Measurements from ENCODE around the gene MUC5AC. TPM values are rescaled to one million over a fixed set of nuclear protein-coding genes. Genes with fewer than 3 reads are reported as not detected.
"Not testable (repeated sequence)": the region's sequence is repeated elsewhere in the genome, so short reads cannot be mapped to it uniquely, and the experiment has no call there.

The MUC5AC gene
- total RNA-seq, 3 donors from 2014 or later, result 0.03 to 0.63 TPM; not detected in 1

DNA sequence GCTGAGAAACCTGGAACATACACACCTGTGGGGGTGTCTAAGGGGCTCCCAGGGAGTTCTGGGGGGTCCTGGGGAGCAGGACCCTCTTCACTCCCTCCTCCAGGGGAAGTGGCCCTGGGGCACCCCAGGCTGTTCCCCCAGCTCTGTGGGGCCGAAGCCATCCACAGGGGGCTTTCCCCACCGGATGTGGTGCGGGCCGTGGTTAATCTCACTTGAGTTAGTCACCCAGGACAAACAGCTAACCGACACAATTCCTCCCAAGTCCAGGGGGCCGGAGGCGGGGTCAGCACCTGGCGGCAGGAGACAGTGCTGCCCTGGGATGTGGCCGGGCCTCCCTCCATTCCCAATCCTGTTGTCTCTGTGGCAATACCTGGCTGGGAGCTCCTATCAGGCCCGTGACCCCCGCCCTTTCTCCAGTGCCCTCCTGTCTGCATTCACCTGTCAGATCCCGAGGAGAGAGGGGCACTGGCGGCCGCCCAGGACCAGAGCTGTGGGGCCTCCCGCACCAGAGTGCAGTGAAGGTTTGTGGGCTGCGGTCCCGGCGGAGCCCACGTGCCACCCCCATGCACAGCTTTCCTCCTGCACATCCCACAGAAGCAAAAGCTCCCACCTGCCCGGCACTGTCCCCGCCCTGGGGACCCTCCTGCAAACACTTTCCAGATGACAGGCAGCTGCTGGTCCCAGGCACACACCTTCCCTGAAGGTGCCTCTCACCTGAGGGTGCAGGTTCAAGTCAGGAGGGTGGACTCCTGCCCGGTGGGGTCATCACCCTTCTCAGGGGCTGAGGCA, 5.2 kb upstream of the MUC5AC start:
- Histone ChIP-seq H3K4me3 (no peak overlapping the region), H3K4me1 (ENCODE audit: low read depth) (peaks cover 2% of the 10 kb centered on the region), H3K36me3 (ENCODE audit: low read depth) (no peaks in the 10 kb centered on the region), H3K9me3 (no peaks in the 10 kb centered on the region)
- ATAC-seq, result no peak
- TF ChIP-seq, protein P1, sequence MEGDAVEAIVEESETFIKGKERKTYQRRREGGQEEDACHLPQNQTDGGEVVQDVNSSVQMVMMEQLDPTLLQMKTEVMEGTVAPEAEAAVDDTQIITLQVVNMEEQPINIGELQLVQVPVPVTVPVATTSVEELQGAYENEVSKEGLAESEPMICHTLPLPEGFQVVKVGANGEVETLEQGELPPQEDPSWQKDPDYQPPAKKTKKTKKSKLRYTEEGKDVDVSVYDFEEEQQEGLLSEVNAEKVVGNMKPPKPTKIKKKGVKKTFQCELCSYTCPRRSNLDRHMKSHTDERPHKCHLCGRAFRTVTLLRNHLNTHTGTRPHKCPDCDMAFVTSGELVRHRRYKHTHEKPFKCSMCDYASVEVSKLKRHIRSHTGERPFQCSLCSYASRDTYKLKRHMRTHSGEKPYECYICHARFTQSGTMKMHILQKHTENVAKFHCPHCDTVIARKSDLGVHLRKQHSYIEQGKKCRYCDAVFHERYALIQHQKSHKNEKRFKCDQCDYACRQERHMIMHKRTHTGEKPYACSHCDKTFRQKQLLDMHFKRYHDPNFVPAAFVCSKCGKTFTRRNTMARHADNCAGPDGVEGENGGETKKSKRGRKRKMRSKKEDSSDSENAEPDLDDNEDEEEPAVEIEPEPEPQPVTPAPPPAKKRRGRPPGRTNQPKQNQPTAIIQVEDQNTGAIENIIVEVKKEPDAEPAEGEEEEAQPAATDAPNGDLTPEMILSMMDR (IDR thresholded peaks at IDR 0.05), result no peak
- DNase-seq, result peak in 1 of 3 donors; percentile 20
- intact Hi-C loops (cut with DNase I, micrococcal nuclease), result no loop called here

GRCh38 chr11:1153105-1153950, 4.4 kb upstream of the MUC5AC start:
- DNase-seq (peak in 1 of 3 donors; percentile 14), ATAC-seq (no peak)
- H3K4me1 ChIP-seq (ENCODE audit: low read depth), result peaks cover 2% of the 10 kb centered on the region
- no peaks in the 10 kb centered on the region for H3K9me3 ChIP-seq
- TF ChIP-seq, protein P1 (IDR thresholded peaks at IDR 0.05), result no peak
- H3K36me3 ChIP-seq (ENCODE audit: low read depth), result no peaks in the 10 kb centered on the region
- intact Hi-C loops (cut with DNase I, micrococcal nuclease), result no loop called here
- no peak overlapping the region for H3K4me3 ChIP-seq

GRCh38 chr11:1153951-1154493, 3.7 kb upstream of the MUC5AC start:
- intact Hi-C loops (cut with DNase I, micrococcal nuclease), result no loop called here
- ATAC-seq (peak; percentile 76), DNase-seq (peak; percentile 17 to 70 (median 45))

GRCh38 chr11:1154656-1155055, 3.1 kb upstream of the MUC5AC start:
- H3K9me3 ChIP-seq; H3K36me3 ChIP-seq (ENCODE audit: low read depth); H3K4me1 ChIP-seq (ENCODE audit: low read depth); DNase-seq; ATAC-seq; intact Hi-C loops (cut with DNase I, micrococcal nuclease); H3K4me3 ChIP-seq: not testable (repeated sequence)

More at GRCh38 chr11:1153951-1154493, 3.7 kb upstream of the MUC5AC start:
- Histone ChIP-seq H3K4me1 (ENCODE audit: low read depth) (peaks cover 2% of the 10 kb centered on the region), H3K36me3 (ENCODE audit: low read depth) (no peaks in the 10 kb centered on the region), H3K9me3 (no peaks in the 10 kb centered on the region), H3K4me3 (no peak overlapping the region)
- TF ChIP-seq, protein P1 (IDR thresholded peaks at IDR 0.05), result no peak

- DNase-seq (no peak), ATAC-seq (no peak)
- no peak overlapping the region for H3K4me3 ChIP-seq
- H3K36me3 ChIP-seq (ENCODE audit: low read depth), result no peaks in the 10 kb centered on the region
- H3K4me1 ChIP-seq (ENCODE audit: low read depth), result peaks cover 2% of the 10 kb centered on the region
- intact Hi-C loops (cut with DNase I, micrococcal nuclease), result no loop called here
- no peaks in the 10 kb centered on the region for H3K9me3 ChIP-seq
- TF ChIP-seq, protein P1 (IDR thresholded peaks at IDR 0.05), result no peak
Observed at GRCh38 chr11:1155274-1155693, 2.5 kb upstream of the MUC5AC start.

Measured in mucosa of descending colon (tissue), 3 donors.